HEK293 (cell line): Measurements from ENCODE around the gene MYH6.

Experiments used
- FEZF1 ChIP-seq: fragments of 450-650 bp; formaldehyde crosslinking; IDR thresholded peaks from 2 replicates; pipeline ENCODE4 v1.5.1; 2016; ENCODE audit warnings: missing biosample characterization, missing genetic modification characterization
- GFI1B ChIP-seq: fragments of 450-650 bp; formaldehyde crosslinking; IDR thresholded peaks from 2 replicates; pipeline ENCODE4 v1.5.1; 2016; ENCODE audit warnings: missing biosample characterization, missing genetic modification characterization
- HOXA7 ChIP-seq: sonication (generic); formaldehyde crosslinking; IDR thresholded peaks from 2 replicates; pipeline ENCODE4 v1.8.1; 2022; ENCODE audit warnings: missing genetic modification reagents, borderline replicate concordance
- KLF8 ChIP-seq: fragments of 450-650 bp; formaldehyde crosslinking; IDR thresholded peaks from 2 replicates; pipeline ENCODE4 v1.5.1; 2016; ENCODE audit warnings: missing biosample characterization, missing genetic modification characterization
- MZF1 ChIP-seq: fragments of 450-650 bp; formaldehyde crosslinking; IDR thresholded peaks from 2 replicates; pipeline ENCODE4 v1.5.1; 2017; ENCODE audit warnings: missing biosample characterization, missing genetic modification characterization, borderline replicate concordance
- SP3 ChIP-seq: fragments of 450-650 bp; formaldehyde crosslinking; IDR thresholded peaks from 2 replicates; pipeline ENCODE4 v1.5.1; 2016; ENCODE audit warnings: missing biosample characterization, missing genetic modification characterization
- SP7 ChIP-seq: fragments of 450-650 bp; formaldehyde crosslinking; IDR thresholded peaks from 2 replicates; pipeline ENCODE4 v1.5.1; 2016; ENCODE audit warnings: missing biosample characterization, missing genetic modification characterization
- ZBTB10 ChIP-seq: fragments of 450-650 bp; formaldehyde crosslinking; IDR thresholded peaks from 2 replicates; pipeline ENCODE4 v1.5.1; 2016; ENCODE audit warnings: missing biosample characterization, missing genetic modification characterization
- ZBTB21 ChIP-seq: fragments of 450-650 bp; formaldehyde crosslinking; IDR thresholded peaks from 2 replicates; pipeline ENCODE4 v1.5.1; 2017; ENCODE audit warnings: missing biosample characterization, missing genetic modification characterization
- ZBTB26 ChIP-seq: fragments of 450-650 bp; formaldehyde crosslinking; optimal IDR thresholded peaks from 2 replicates; pipeline ENCODE3; 2016; ENCODE audit warnings: missing biosample characterization, mild to moderate bottlenecking, missing genetic modification characterization
- ZBTB44 ChIP-seq: fragments of 450-650 bp; IDR thresholded peaks from 2 replicates; pipeline ENCODE4 v1.5.1; 2018; ENCODE audit warnings: missing biosample characterization, mild to moderate bottlenecking, missing genetic modification characterization
- ZBTB7A ChIP-seq: fragments of 450-650 bp; formaldehyde crosslinking; IDR thresholded peaks from 2 replicates; pipeline ENCODE4 v1.5.1; 2016; ENCODE audit warnings: low read depth, missing biosample characterization, missing genetic modification characterization
- ZFHX2 ChIP-seq: fragments of 450-650 bp; formaldehyde crosslinking; conservative IDR thresholded peaks from 2 replicates; pipeline ENCODE4 v1.5.1; 2016; ENCODE audit warnings: missing biosample characterization, missing genetic modification characterization
- ZFP37 ChIP-seq: fragments of 450-650 bp; formaldehyde crosslinking; IDR thresholded peaks from 2 replicates; pipeline ENCODE4 v1.5.1; 2016; ENCODE audit warnings: missing biosample characterization, missing genetic modification characterization
- ZFP41 ChIP-seq: fragments of 450-650 bp; formaldehyde crosslinking; IDR thresholded peaks from 2 replicates; pipeline ENCODE4 v1.5.1; 2016; ENCODE audit warnings: missing biosample characterization, missing genetic modification characterization, borderline replicate concordance
- ZNF140 ChIP-seq: fragments of 450-650 bp; formaldehyde crosslinking; IDR thresholded peaks from 2 replicates; pipeline ENCODE4 v1.5.1; 2016; ENCODE audit warnings: missing biosample characterization, missing genetic modification characterization
- ZNF16 ChIP-seq: fragments of 450-650 bp; formaldehyde crosslinking; IDR thresholded peaks from 2 replicates; pipeline ENCODE4 v1.5.1; 2016; ENCODE audit warnings: low read depth, missing biosample characterization, missing genetic modification characterization
- ZNF211 ChIP-seq: fragments of 450-650 bp; formaldehyde crosslinking; IDR thresholded peaks from 2 replicates; pipeline ENCODE4 v1.5.1; 2016; ENCODE audit warnings: low read depth, missing biosample characterization, missing genetic modification characterization
- ZNF248 ChIP-seq: fragments of 450-650 bp; formaldehyde crosslinking; IDR thresholded peaks from 2 replicates; pipeline ENCODE4 v1.5.1; 2017; ENCODE audit warnings: missing biosample characterization, missing genetic modification characterization
- ZNF26 ChIP-seq: fragments of 450-650 bp; formaldehyde crosslinking; IDR thresholded peaks from 2 replicates; pipeline ENCODE4 v1.5.1; 2016; ENCODE audit warnings: missing biosample characterization, missing genetic modification characterization
- ZNF404 ChIP-seq: fragments of 450-650 bp; formaldehyde crosslinking; IDR thresholded peaks from 2 replicates; pipeline ENCODE4 v1.5.1; 2017; ENCODE audit warnings: missing biosample characterization, missing genetic modification characterization
- ZNF426 ChIP-seq: fragments of 450-650 bp; formaldehyde crosslinking; IDR thresholded peaks from 2 replicates; pipeline ENCODE4 v1.5.1; 2017; ENCODE audit warnings: missing biosample characterization, missing genetic modification characterization, mild to moderate bottlenecking, inconsistent platforms, moderate library complexity
- ZNF473 ChIP-seq: fragments of 450-650 bp; formaldehyde crosslinking; IDR thresholded peaks from 2 replicates; pipeline ENCODE4 v1.5.1; 2017; ENCODE audit warnings: missing biosample characterization, missing genetic modification characterization
- ZNF555 ChIP-seq: fragments of 450-650 bp; formaldehyde crosslinking; conservative IDR thresholded peaks from 2 replicates; pipeline ENCODE4 v1.5.1; 2017; ENCODE audit warnings: missing biosample characterization, mild to moderate bottlenecking, missing genetic modification characterization, inconsistent platforms
- ZNF626 ChIP-seq: fragments of 450-650 bp; sonication (Bioruptor Pico); formaldehyde crosslinking; IDR thresholded peaks from 2 replicates; pipeline ENCODE4 v1.5.1; 2018; ENCODE audit warnings: missing biosample characterization, missing genetic modification characterization, inconsistent platforms
- ZNF645 ChIP-seq: fragments of 450-650 bp; formaldehyde crosslinking; IDR thresholded peaks from 2 replicates; pipeline ENCODE4; 2016; ENCODE audit warnings: missing biosample characterization, missing genetic modification characterization
- ZNF701 ChIP-seq: fragments of 450-650 bp; formaldehyde crosslinking; IDR thresholded peaks from 2 replicates; pipeline ENCODE4 v1.5.1; 2016; ENCODE audit warnings: missing biosample characterization, missing genetic modification characterization
- ZNF704 ChIP-seq: fragments of 450-650 bp; formaldehyde crosslinking; IDR thresholded peaks from 2 replicates; pipeline ENCODE4 v1.5.1; 2016; ENCODE audit warnings: missing biosample characterization, missing genetic modification characterization
- ZNF830 ChIP-seq: fragments of 450-650 bp; IDR thresholded peaks from 2 replicates; pipeline ENCODE4 v1.5.0; 2018; ENCODE audit warnings: missing biosample characterization, missing genetic modification characterization, low read depth, mild to moderate bottlenecking, moderate library complexity

The MYH6 gene

GRCh38 chr14:23352506-23353432 lies 55.3 kb downstream of the MYH6 start, which contains the start of gene SLC22A17 (continued):
- TF ChIP-seq ZNF26 (no peak), HOXA7 (CRISPR knock-in tag) (no peak), GFI1B (no peak), SP3 (tag by site-specific recombination) (peak; percentile 14; the same call in 1 of the 2 replicates), ZBTB44 (no peak), ZNF830 (tag by site-specific recombination) (no peak), ZNF473 (no peak), FEZF1 (tag by site-specific recombination) (no peak), MZF1 (tag by site-specific recombination) (no peak), ZFP37 (tag by site-specific recombination) (no peak), ZBTB26 (tag by site-specific recombination) (peak; percentile 75), ZNF404 (tag by site-specific recombination) (no peak), ZBTB7A (0 out of 2 replicates have a peak, but pooled peaks have one; percentile 43), ZFP41 (tag by site-specific recombination) (no peak), ZNF645 (tag by site-specific recombination) (no peak), ZNF555 (tag by site-specific recombination) (no peak), ZNF626 (tag by site-specific recombination) (no peak), ZFHX2 (tag by site-specific recombination) (peak; percentile 85), ZBTB21 (tag by site-specific recombination) (peak; percentile 67; the same call in 1 of the 2 replicates), ZNF701 (tag by site-specific recombination) (no peak), SP7 (tag by site-specific recombination) (0 out of 2 replicates have a peak, but pooled peaks have one; percentile 17), ZNF248 (tag by site-specific recombination) (no peak), ZNF426 (tag by site-specific recombination) (no peak), KLF8 (tag by site-specific recombination) (no peak), ZNF704 (tag by site-specific recombination) (no peak), ZNF211 (tag by site-specific recombination) (no peak), ZNF16 (tag by site-specific recombination) (no peak), ZNF140 (tag by site-specific recombination) (no peak), ZBTB10 (tag by site-specific recombination) (peak; percentile 47; the same call in 1 of the 2 replicates)
